ENCODE results near the gene SCAMP4. TPM values are rescaled to one million over a fixed set of nuclear protein-coding genes. Genes with fewer than 3 reads are reported as not detected.

SCAMP4 gene
- total and polyA plus RNA-seq, 2 of the 13 experiments (the other 11 are each of a cell fraction or from before 2014, with no cell fraction given) = 10.7 to 13.7 TPM

DNA sequence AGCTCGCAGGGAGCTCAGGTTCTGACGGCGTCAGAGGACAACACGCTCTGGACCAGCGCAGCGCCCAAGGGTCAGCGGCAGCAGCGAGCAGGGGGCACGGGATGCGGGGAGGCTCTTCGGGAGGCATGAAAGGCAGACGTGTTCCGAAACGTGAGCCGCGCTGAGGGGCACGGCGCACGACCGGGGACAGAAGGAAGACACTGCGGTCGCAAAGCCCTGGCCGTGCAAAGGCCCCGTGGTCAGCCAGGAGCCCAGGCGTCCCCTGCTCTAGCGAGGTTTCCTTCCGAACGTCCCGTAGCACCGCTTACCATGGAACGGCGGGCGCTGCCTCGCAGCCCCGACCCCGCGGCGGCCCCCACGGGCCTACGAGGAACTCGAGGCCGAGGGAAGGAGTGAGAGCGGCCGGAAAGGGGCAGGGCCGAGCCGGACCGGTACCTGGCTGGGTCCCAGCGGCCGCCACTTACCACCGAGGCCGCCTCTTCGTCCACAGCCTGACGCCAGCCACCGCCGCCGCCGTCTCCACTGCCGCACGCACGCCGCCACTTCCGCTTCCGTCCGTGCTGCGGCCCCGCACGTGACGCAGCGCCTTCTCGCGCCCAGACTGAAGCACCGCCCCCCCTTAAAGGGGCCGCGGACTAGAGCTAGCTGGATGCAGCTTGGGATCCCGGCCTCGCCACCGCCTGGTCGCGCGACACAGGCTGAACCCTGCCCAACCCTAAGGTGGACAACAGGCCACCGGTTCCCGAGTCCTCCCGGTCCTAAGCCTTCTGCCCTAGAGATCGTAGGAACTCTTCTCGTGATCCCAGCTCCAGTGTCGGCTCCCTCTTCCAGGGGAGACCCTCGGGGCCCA is 29.3 kb upstream of the SCAMP4 start (continued):
- TF ChIP-seq, protein P1, sequence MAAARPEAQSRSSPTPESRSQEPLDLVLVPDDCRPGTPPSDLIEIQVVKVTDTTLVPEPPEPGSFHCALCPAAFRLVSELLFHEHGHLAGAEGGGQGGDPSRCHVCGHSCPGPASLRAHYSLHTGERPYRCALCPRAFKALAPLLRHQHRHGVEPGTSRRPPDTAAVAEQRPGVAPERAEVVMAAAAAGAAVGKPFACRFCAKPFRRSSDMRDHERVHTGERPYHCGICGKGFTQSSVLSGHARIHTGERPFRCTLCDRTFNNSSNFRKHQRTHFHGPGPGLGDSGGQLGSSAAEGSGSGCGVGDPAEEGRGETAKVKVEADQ (CRISPR knock-in tag; IDR thresholded peaks at IDR 0.05; ENCODE audit: borderline replicate concordance) = peak; percentile 90
- TF ChIP-seq ZNF136 (CRISPR knock-in tag; IDR thresholded peaks at IDR 0.05; ENCODE audit: low read depth) = no peak
- no peak for TF ChIP-seq ATM (IDR thresholded peaks at IDR 0.05; ENCODE audit: borderline replicate concordance)
- TF ChIP-seq ZMYM2 (CRISPR knock-in tag; IDR thresholded peaks at IDR 0.05) = 0 out of 2 replicates have a peak, but pooled peaks have one; percentile 49
- TF ChIP-seq MXI1 (IDR thresholded peaks at IDR 0.05; ENCODE audit: borderline replicate concordance, low read depth, low read length) = peak; percentile 90; the same call in 1 of the 3 replicates
- no peak for TF ChIP-seq TBL1XR1 (IDR thresholded peaks at IDR 0.05; ENCODE audit: borderline replicate concordance, low read length, partially characterized antibody)
- TF ChIP-seq NKX3-1 (CRISPR knock-in tag; IDR thresholded peaks at IDR 0.05) = no peak
- TF ChIP-seq, protein P2, sequence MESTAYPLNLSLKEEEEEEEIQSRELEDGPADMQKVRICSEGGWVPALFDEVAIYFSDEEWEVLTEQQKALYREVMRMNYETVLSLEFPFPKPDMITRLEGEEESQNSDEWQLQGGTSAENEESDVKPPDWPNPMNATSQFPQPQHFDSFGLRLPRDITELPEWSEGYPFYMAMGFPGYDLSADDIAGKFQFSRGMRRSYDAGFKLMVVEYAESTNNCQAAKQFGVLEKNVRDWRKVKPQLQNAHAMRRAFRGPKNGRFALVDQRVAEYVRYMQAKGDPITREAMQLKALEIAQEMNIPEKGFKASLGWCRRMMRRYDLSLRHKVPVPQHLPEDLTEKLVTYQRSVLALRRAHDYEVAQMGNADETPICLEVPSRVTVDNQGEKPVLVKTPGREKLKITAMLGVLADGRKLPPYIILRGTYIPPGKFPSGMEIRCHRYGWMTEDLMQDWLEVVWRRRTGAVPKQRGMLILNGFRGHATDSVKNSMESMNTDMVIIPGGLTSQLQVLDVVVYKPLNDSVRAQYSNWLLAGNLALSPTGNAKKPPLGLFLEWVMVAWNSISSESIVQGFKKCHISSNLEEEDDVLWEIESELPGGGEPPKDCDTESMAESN (CRISPR knock-in tag; conservative IDR thresholded peaks at IDR 0.05) = peak; percentile 93
- TF ChIP-seq, protein P3, sequence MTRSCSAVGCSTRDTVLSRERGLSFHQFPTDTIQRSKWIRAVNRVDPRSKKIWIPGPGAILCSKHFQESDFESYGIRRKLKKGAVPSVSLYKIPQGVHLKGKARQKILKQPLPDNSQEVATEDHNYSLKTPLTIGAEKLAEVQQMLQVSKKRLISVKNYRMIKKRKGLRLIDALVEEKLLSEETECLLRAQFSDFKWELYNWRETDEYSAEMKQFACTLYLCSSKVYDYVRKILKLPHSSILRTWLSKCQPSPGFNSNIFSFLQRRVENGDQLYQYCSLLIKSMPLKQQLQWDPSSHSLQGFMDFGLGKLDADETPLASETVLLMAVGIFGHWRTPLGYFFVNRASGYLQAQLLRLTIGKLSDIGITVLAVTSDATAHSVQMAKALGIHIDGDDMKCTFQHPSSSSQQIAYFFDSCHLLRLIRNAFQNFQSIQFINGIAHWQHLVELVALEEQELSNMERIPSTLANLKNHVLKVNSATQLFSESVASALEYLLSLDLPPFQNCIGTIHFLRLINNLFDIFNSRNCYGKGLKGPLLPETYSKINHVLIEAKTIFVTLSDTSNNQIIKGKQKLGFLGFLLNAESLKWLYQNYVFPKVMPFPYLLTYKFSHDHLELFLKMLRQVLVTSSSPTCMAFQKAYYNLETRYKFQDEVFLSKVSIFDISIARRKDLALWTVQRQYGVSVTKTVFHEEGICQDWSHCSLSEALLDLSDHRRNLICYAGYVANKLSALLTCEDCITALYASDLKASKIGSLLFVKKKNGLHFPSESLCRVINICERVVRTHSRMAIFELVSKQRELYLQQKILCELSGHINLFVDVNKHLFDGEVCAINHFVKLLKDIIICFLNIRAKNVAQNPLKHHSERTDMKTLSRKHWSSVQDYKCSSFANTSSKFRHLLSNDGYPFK (CRISPR knock-in tag; IDR thresholded peaks at IDR 0.05; ENCODE audit: borderline replicate concordance) = peak; percentile 56; the same call in 1 of the 2 replicates
- TF ChIP-seq ZNF792 (CRISPR knock-in tag; IDR thresholded peaks at IDR 0.05) = peak; percentile 86
- TF ChIP-seq, protein P4, sequence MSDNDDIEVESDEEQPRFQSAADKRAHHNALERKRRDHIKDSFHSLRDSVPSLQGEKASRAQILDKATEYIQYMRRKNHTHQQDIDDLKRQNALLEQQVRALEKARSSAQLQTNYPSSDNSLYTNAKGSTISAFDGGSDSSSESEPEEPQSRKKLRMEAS (IDR thresholded peaks at IDR 0.05) = peak; percentile 97
- TF ChIP-seq, protein P5, sequence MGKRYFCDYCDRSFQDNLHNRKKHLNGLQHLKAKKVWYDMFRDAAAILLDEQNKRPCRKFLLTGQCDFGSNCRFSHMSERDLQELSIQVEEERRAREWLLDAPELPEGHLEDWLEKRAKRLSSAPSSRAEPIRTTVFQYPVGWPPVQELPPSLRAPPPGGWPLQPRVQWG (CRISPR knock-in tag; IDR thresholded peaks at IDR 0.05; ENCODE audit: borderline replicate concordance, low read depth) = no peak
- TF ChIP-seq ZFP36L1 (CRISPR knock-in tag; IDR thresholded peaks at IDR 0.05) = peak; percentile 89; the same call in 1 of the 2 replicates
- TF ChIP-seq RELA (CRISPR knock-in tag; IDR thresholded peaks at IDR 0.05) = peak; percentile 96
- TF ChIP-seq ZFYVE20 (CRISPR knock-in tag; IDR thresholded peaks at IDR 0.05; ENCODE audit: borderline replicate concordance, low read depth) = no peak
- TF ChIP-seq, protein P6, sequence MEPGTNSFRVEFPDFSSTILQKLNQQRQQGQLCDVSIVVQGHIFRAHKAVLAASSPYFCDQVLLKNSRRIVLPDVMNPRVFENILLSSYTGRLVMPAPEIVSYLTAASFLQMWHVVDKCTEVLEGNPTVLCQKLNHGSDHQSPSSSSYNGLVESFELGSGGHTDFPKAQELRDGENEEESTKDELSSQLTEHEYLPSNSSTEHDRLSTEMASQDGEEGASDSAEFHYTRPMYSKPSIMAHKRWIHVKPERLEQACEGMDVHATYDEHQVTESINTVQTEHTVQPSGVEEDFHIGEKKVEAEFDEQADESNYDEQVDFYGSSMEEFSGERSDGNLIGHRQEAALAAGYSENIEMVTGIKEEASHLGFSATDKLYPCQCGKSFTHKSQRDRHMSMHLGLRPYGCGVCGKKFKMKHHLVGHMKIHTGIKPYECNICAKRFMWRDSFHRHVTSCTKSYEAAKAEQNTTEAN (CRISPR knock-in tag; conservative IDR thresholded peaks at IDR 0.05) = 0 out of 2 replicates have a peak, but pooled peaks have one; percentile 45
- TF ChIP-seq, protein P7, sequence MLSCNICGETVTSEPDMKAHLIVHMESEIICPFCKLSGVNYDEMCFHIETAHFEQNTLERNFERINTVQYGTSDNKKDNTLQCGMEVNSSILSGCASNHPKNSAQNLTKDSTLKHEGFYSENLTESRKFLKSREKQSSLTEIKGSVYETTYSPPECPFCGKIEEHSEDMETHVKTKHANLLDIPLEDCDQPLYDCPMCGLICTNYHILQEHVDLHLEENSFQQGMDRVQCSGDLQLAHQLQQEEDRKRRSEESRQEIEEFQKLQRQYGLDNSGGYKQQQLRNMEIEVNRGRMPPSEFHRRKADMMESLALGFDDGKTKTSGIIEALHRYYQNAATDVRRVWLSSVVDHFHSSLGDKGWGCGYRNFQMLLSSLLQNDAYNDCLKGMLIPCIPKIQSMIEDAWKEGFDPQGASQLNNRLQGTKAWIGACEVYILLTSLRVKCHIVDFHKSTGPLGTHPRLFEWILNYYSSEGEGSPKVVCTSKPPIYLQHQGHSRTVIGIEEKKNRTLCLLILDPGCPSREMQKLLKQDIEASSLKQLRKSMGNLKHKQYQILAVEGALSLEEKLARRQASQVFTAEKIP (CRISPR knock-in tag; IDR thresholded peaks at IDR 0.05; ENCODE audit: borderline replicate concordance) = no peak

All from HepG2 (cell line).